K562 (cell line): ENCODE results near the gene MICAL1. TPM values are rescaled to one million over a fixed set of nuclear protein-coding genes. Genes with fewer than 3 reads are reported as not detected.
A peak's percentile ranks its signal among the peaks of the same experiment; 100 is the strongest.

Experiments
- ASH1L ChIP-seq: fragments of 450-650 bp; IDR thresholded peaks from 2 replicates; pipeline ENCODE4 v1.6.1; 2018; ENCODE audit warnings: borderline replicate concordance, mild to moderate bottlenecking, low read depth; ENCODE audit not compliant: partially characterized antibody
- CHD2 ChIP-seq: IDR thresholded peaks from 2 replicates; pipeline ENCODE4 v1.6.1; 2011; ENCODE audit warnings: low read depth, low read length
- DEAF1 ChIP-seq: fragments of 450-650 bp; formaldehyde crosslinking; IDR thresholded peaks from 2 replicates; pipeline ENCODE4 v1.4.0; 2020; ENCODE audit warnings: mild to moderate bottlenecking, moderate library complexity
- E2F3 ChIP-seq: fragments of 250-450 bp; sonication (Bioruptor Pico); IDR thresholded peaks from 2 replicates; pipeline ENCODE4 v1.4.0; 2020; ENCODE audit warnings: mild to moderate bottlenecking
- GABPB2 ChIP-seq: fragments of 250-450 bp; sonication (Bioruptor Pico); conservative IDR thresholded peaks from 2 replicates; pipeline ENCODE4 v1.5.1; 2021; ENCODE audit warnings: mild to moderate bottlenecking
- HDAC1 ChIP-seq, 2 experiments: fragments of 450-650 bp; IDR thresholded peaks; 2 replicates each; pipeline ENCODE4 v1.6.1; 2016 to 2017; ENCODE audit warnings: inconsistent platforms in 1 of 2, mild to moderate bottlenecking in 1 of 2, moderate library complexity in 1 of 2
- HNRNPUL1 ChIP-seq: fragments of 200-400 bp; formaldehyde crosslinking; IDR thresholded peaks from 2 replicates; pipeline ENCODE4 v1.6.1; 2017; ENCODE audit warnings: low read length
- MCM3 ChIP-seq: fragments of 450-650 bp; IDR thresholded peaks from 2 replicates; pipeline ENCODE4 v1.6.1; 2016
- MYBL2 ChIP-seq, 2 experiments: fragments of 450-650 bp in 1 of 2; sonication (generic) in 1 of 2; formaldehyde crosslinking in 1 of 2; IDR thresholded peaks; 2 replicates each; pipeline versions ENCODE4 v1.6.1 to v1.8.1; 2017 to 2022; ENCODE audit warnings: borderline replicate concordance in 1 of 2, inconsistent platforms in 1 of 2, low read depth in 1 of 2, mild to moderate bottlenecking in 1 of 2, missing genetic modification reagents in 1 of 2, moderate library complexity in 1 of 2
- NCOA2 ChIP-seq, 2 experiments: fragments of 450-650 bp; IDR thresholded peaks; 2 replicates each; pipeline ENCODE4 v1.6.1; 2018; ENCODE audit warnings: mild to moderate bottlenecking in 2 of 2, moderate library complexity in 1 of 2; ENCODE audit not compliant: partially characterized antibody in 2 of 2
- NCOA4 ChIP-seq: fragments of 450-650 bp; IDR thresholded peaks from 2 replicates; pipeline ENCODE4 v1.6.1; 2018; ENCODE audit warnings: mild to moderate bottlenecking; ENCODE audit not compliant: partially characterized antibody
- NFXL1 ChIP-seq: fragments of 450-650 bp; formaldehyde crosslinking; IDR thresholded peaks from 2 replicates; pipeline ENCODE4 v1.4.0; 2021; ENCODE audit warnings: mild to moderate bottlenecking
- PPARD ChIP-seq: fragments of 250-450 bp; sonication (Bioruptor Pico); IDR thresholded peaks from 2 replicates; pipeline ENCODE4 v1.8.0; 2022; ENCODE audit warnings: inconsistent platforms, mild to moderate bottlenecking, moderate library complexity
- RBBP5 ChIP-seq: fragments of 200-600 bp; sonication (generic); IDR thresholded peaks from 2 replicates; pipeline ENCODE4 v1.6.1; 2012; ENCODE audit warnings: borderline replicate concordance, mild to moderate bottlenecking, low read length, control low read depth, inconsistent platforms; ENCODE audit not compliant: insufficient read depth, poor library complexity, severe bottlenecking
- RFX5 ChIP-seq: IDR thresholded peaks from 2 replicates; pipeline ENCODE4 v1.6.1; 2011; ENCODE audit warnings: low read depth, mild to moderate bottlenecking, improper control_type of control experiment, low read length
- SETDB1 ChIP-seq: IDR thresholded peaks from one replicate; pipeline ENCODE4 v1.6.1; 2012; ENCODE audit warnings: low read length, control low read depth, inconsistent platforms
- SIN3A ChIP-seq, 2 experiments: fragments of 150-350 bp in 1 of 2; IDR thresholded peaks; 2 replicates each; pipeline ENCODE4 v1.6.1; 2011 to 2016; ENCODE audit warnings: borderline replicate concordance in 2 of 2, low read depth in 2 of 2, low read length in 2 of 2, mild to moderate bottlenecking in 2 of 2, moderate library complexity in 2 of 2; ENCODE audit not compliant: control insufficient read depth in 1 of 2
- TRIM24 ChIP-seq, 2 experiments: fragments of 450-650 bp; IDR thresholded peaks; 2 replicates each; pipeline ENCODE4 v1.6.1; 2016
- ZBTB2 ChIP-seq: fragments of 450-650 bp; IDR thresholded peaks from 2 replicates; pipeline ENCODE4 v1.6.1; 2016; ENCODE audit warnings: antibody characterized with exemption
- ZNF282 ChIP-seq: sonication (generic); formaldehyde crosslinking; IDR thresholded peaks from 2 replicates; pipeline ENCODE4 v1.8.1; 2023; ENCODE audit warnings: missing genetic modification reagents
- ZNF398 ChIP-seq: fragments of 250-450 bp; sonication (Bioruptor Pico); IDR thresholded peaks from 2 replicates; pipeline ENCODE4 v1.8.0; 2021; ENCODE audit warnings: moderate library complexity, mild to moderate bottlenecking, inconsistent platforms
- polyA plus RNA-seq, 8 experiments: library from polyadenylated mRNA; depleted of rRNA in 4 of 8; stranded (reverse) in 5 of 8; unstranded in 3 of 8; fragments of >200 nt; fragmentation: Nextera tagmentation in 2 of 8; fragmentation: Illumina TruSeq in 1 of 8; extraction: Ambion mirVana in 2 of 8; extraction: Trizol in 1 of 8; gene quantifications; 2 replicates each; pipeline versions ENCODE4 v1.2.1 to v1.2.3, GENCODE V29; 2011 to 2014; ENCODE audit warnings: inconsistent platforms in 1 of 8, missing spikeins in 1 of 8
- total RNA-seq, 7 experiments: library from RNA; depleted of rRNA in 6 of 7; stranded (reverse); fragments of >200 nt in 6 of 7; fragmentation: Illumina TruSeq in 2 of 7; extraction: Trizol in 2 of 7; gene quantifications; 2 replicates each; pipeline versions ENCODE4 v1.2.1 to v1.2.3, GENCODE V29; 2011 to 2021; ENCODE audit warnings: low replicate concordance in 1 of 7
- TF ChIP-seq, protein P1 (sequence below): fragments of 250-450 bp; sonication (Bioruptor Pico); IDR thresholded peaks from 2 replicates; pipeline ENCODE4 v1.8.0; 2022; ENCODE audit warnings: moderate library complexity, mild to moderate bottlenecking, inconsistent platforms

The MICAL1 gene
- total and polyA plus RNA-seq, 9 of the 15 experiments (the other 6 are each of a cell fraction or from before 2014, with no cell fraction given) = 0.07 to 15.2 (median 7.0) TPM

- TF ChIP-seq DEAF1 (no peak), PPARD (CRISPR knock-in tag) (no peak), ZBTB2 (no peak), HDAC1 (IDR thresholded peaks at IDR 0.05) (0 out of 4 replicates have a peak, but pooled peaks of 1 of the 2 experiments have one; percentile 18), SETDB1 (no peak), RFX5 (no peak), SIN3A (IDR thresholded peaks at IDR 0.05; ENCODE audit: borderline replicate concordance in 2 of 2, control insufficient read depth in 1 of 2, low read depth in 2 of 2, low read length in 2 of 2) (peak; percentile 45 to 64; a peak in 2 of 4 replicates), ZNF282 (CRISPR knock-in tag) (no peak), NCOA2 (IDR thresholded peaks at IDR 0.05; ENCODE audit: partially characterized antibody in 2 of 2) (no peak), TRIM24 (IDR thresholded peaks at IDR 0.05) (peak in 1 of 2 experiments; percentile 35; a peak in 1 of 4 replicates), NCOA4 (no peak), NFXL1 (CRISPR knock-in tag) (no peak), CHD2 (no peak), RBBP5 (peak; percentile 14), ZNF398 (CRISPR knock-in tag) (no peak), MCM3 (no peak), E2F3 (CRISPR knock-in tag) (no peak), GABPB2 (CRISPR knock-in tag) (no peak), ASH1L (no peak), HNRNPUL1 (no peak), MYBL2 (IDR thresholded peaks at IDR 0.05; ENCODE audit: low read depth) (no peak), MYBL2 (CRISPR knock-in tag; IDR thresholded peaks at IDR 0.05; ENCODE audit: borderline replicate concordance) (no peak)
- TF ChIP-seq, protein P1, sequence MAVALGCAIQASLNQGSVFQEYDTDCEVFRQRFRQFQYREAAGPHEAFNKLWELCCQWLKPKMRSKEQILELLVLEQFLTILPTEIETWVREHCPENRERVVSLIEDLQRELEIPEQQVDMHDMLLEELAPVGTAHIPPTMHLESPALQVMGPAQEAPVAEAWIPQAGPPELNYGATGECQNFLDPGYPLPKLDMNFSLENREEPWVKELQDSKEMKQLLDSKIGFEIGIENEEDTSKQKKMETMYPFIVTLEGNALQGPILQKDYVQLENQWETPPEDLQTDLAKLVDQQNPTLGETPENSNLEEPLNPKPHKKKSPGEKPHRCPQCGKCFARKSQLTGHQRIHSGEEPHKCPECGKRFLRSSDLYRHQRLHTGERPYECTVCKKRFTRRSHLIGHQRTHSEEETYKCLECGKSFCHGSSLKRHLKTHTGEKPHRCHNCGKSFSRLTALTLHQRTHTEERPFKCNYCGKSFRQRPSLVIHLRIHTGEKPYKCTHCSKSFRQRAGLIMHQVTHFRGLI (CRISPR knock-in tag) = no peak
Measured at GRCh38 chr6:109455437-109456110, at the start of gene MICAL1 (continued).
